ENCODE results near the gene NRF1.
A peak's percentile ranks its signal among the peaks of the same experiment; 100 is the strongest.
"Not testable (repeated sequence)": the region's sequence is repeated elsewhere in the genome, so short reads cannot be mapped to it uniquely, and the experiment has no call there.

Gene NRF1

GRCh38 chr7:129786825-129787563, 175.5 kb downstream of the NRF1 start:
- H3K27ac Mint-ChIP-seq: no peak overlapping the region
- peaks cover 5% of the 10 kb centered on the region for H3K36me3 Mint-ChIP-seq (ENCODE audit: insufficient read depth)
- ATAC-seq (replicated peaks) (no peak), DNase-seq (no peak)
- no peaks in the 10 kb centered on the region for H3K9me3 Mint-ChIP-seq
- peaks cover 79 to 90% of the 10 kb centered on the region in 2 donors for H3K27me3 Mint-ChIP-seq
- H3K4me3 Mint-ChIP-seq: peak overlapping the region in 1 of 2 donors; percentile 62
- H3K4me1 Mint-ChIP-seq (ENCODE audit: low read depth in 2 of 2): peaks cover 22 to 29% of the 10 kb centered on the region in 2 donors

GRCh38 chr7:129789000-129789399, 177.5 kb downstream of the NRF1 start:
- no peak overlapping the region for H3K4me3 Mint-ChIP-seq
- no peaks in the 10 kb centered on the region for H3K9me3 Mint-ChIP-seq
- DNase-seq (no peak), ATAC-seq (replicated peaks) (no peak)
- H3K27ac Mint-ChIP-seq: no peak overlapping the region
- peaks cover 63 to 76% of the 10 kb centered on the region in 2 donors for H3K27me3 Mint-ChIP-seq
- peaks cover 10 to 16% of the 10 kb centered on the region in 2 donors for H3K4me1 Mint-ChIP-seq (ENCODE audit: low read depth in 2 of 2)
- peaks cover under 1% of the 10 kb centered on the region for H3K36me3 Mint-ChIP-seq (ENCODE audit: insufficient read depth)

- Mint-ChIP-seq H3K27me3 (peaks cover 63 to 79% of the 10 kb centered on the region in 2 donors), H3K4me1 (ENCODE audit: low read depth in 2 of 2) (peaks cover 10 to 15% of the 10 kb centered on the region in 2 donors), H3K4me3 (no peak overlapping the region)
Observed at GRCh38 chr7:129789652-129790051, 178.1 kb downstream of the NRF1 start.

GRCh38 chr7:129790136-129790535, 178.6 kb downstream of the NRF1 start:
- Mint-ChIP-seq H3K27ac (no peak overlapping the region), H3K4me3 (no peak overlapping the region), H3K36me3 (ENCODE audit: insufficient read depth) (peaks cover 4% of the 10 kb centered on the region), H3K9me3 (no peaks in the 10 kb centered on the region), H3K4me1 (ENCODE audit: low read depth in 2 of 2) (peaks cover 10% of the 10 kb centered on the region in 2 donors), H3K27me3 (peaks cover 58 to 75% of the 10 kb centered on the region in 2 donors)
- ATAC-seq (replicated peaks) (no peak), DNase-seq (no peak)

More at GRCh38 chr7:129789652-129790051, 178.1 kb downstream of the NRF1 start:
- H3K36me3 Mint-ChIP-seq (ENCODE audit: insufficient read depth): peaks cover 4% of the 10 kb centered on the region
- no peaks in the 10 kb centered on the region for H3K9me3 Mint-ChIP-seq
- no peak for DNase-seq
- no peak for ATAC-seq (replicated peaks)
- H3K27ac Mint-ChIP-seq: no peak overlapping the region

GRCh38 chr7:129792721-129793120, 181.2 kb downstream of the NRF1 start:
- DNase-seq: no peak
- no peak for ATAC-seq (replicated peaks)
- Mint-ChIP-seq H3K27me3 (peaks cover 32 to 51% of the 10 kb centered on the region in 2 donors), H3K4me1 (ENCODE audit: low read depth in 2 of 2) (no peaks in the 10 kb centered on the region), H3K4me3 (no peak overlapping the region), H3K27ac (no peak overlapping the region), H3K9me3 (no peaks in the 10 kb centered on the region), H3K36me3 (ENCODE audit: insufficient read depth) (peaks cover 4% of the 10 kb centered on the region)

- no peaks in the 10 kb centered on the region for H3K9me3 Mint-ChIP-seq
Observed at GRCh38 chr7:129793506-129794310, 182.2 kb downstream of the NRF1 start.

GRCh38 chr7:129794461-129794860, 182.9 kb downstream of the NRF1 start:
- H3K27ac Mint-ChIP-seq; H3K9me3 Mint-ChIP-seq; DNase-seq; H3K4me1 Mint-ChIP-seq (ENCODE audit: low read depth in 2 of 2); H3K36me3 Mint-ChIP-seq (ENCODE audit: insufficient read depth); ATAC-seq (replicated peaks); H3K4me3 Mint-ChIP-seq: not testable (repeated sequence)
- H3K27me3 Mint-ChIP-seq: peaks cover 21 to 49% of the 10 kb centered on the region in 2 donors

More at GRCh38 chr7:129793506-129794310, 182.2 kb downstream of the NRF1 start:
- Mint-ChIP-seq H3K27ac (no peak overlapping the region), H3K4me3 (no peak overlapping the region), H3K36me3 (ENCODE audit: insufficient read depth) (peaks cover 4% of the 10 kb centered on the region), H3K4me1 (ENCODE audit: low read depth in 2 of 2) (no peaks in the 10 kb centered on the region), H3K27me3 (peaks cover 29 to 51% of the 10 kb centered on the region in 2 donors)
- ATAC-seq (replicated peaks): no peak
- no peak for DNase-seq

GRCh38 chr7:129796186-129796775, 184.8 kb downstream of the NRF1 start:
- Mint-ChIP-seq H3K4me3 (no peak overlapping the region), H3K36me3 (ENCODE audit: insufficient read depth) (peaks cover 4% of the 10 kb centered on the region), H3K9me3 (no peaks in the 10 kb centered on the region), H3K4me1 (ENCODE audit: low read depth in 2 of 2) (no peaks in the 10 kb centered on the region), H3K27ac (no peak overlapping the region), H3K27me3 (peaks cover 8 to 41% of the 10 kb centered on the region in 2 donors)
- ATAC-seq (replicated peaks) (no peak), DNase-seq (no peak)

GRCh38 chr7:129797214-129797789, 185.8 kb downstream of the NRF1 start:
- H3K27ac Mint-ChIP-seq: no peak overlapping the region
- H3K36me3 Mint-ChIP-seq (ENCODE audit: insufficient read depth): peaks cover 4% of the 10 kb centered on the region
- no peak overlapping the region for H3K4me3 Mint-ChIP-seq
- H3K9me3 Mint-ChIP-seq: no peaks in the 10 kb centered on the region
- no peak for DNase-seq
- H3K27me3 Mint-ChIP-seq: peaks cover 0 to 36% of the 10 kb centered on the region in 2 donors
- no peaks in the 10 kb centered on the region for H3K4me1 Mint-ChIP-seq (ENCODE audit: low read depth in 2 of 2)
- no peak for ATAC-seq (replicated peaks)

- Mint-ChIP-seq H3K27me3 (peaks cover 8 to 45% of the 10 kb centered on the region in 2 donors), H3K36me3 (ENCODE audit: insufficient read depth) (peaks cover 4% of the 10 kb centered on the region), H3K9me3 (no peaks in the 10 kb centered on the region), H3K27ac (no peak overlapping the region), H3K4me1 (ENCODE audit: low read depth in 2 of 2) (no peaks in the 10 kb centered on the region), H3K4me3 (no peak overlapping the region)
- ATAC-seq (replicated peaks) (no peak), DNase-seq (no peak)
Observed at GRCh38 chr7:129798616-129799349, 187.3 kb downstream of the NRF1 start.

GRCh38 chr7:129799350-129799955, 187.9 kb downstream of the NRF1 start:
- Mint-ChIP-seq H3K4me3 (no peak overlapping the region), H3K9me3 (no peaks in the 10 kb centered on the region), H3K4me1 (ENCODE audit: low read depth in 2 of 2) (no peaks in the 10 kb centered on the region), H3K27me3 (peaks cover 8 to 41% of the 10 kb centered on the region in 2 donors), H3K27ac (no peak overlapping the region), H3K36me3 (ENCODE audit: insufficient read depth) (peaks cover under 1% of the 10 kb centered on the region)
- DNase-seq (no peak), ATAC-seq (replicated peaks) (no peak)

- H3K9me3 Mint-ChIP-seq: no peaks in the 10 kb centered on the region
- H3K27me3 Mint-ChIP-seq: peaks cover 8 to 40% of the 10 kb centered on the region in 2 donors
- peaks cover 4% of the 10 kb centered on the region for H3K36me3 Mint-ChIP-seq (ENCODE audit: insufficient read depth)
- ATAC-seq (replicated peaks): no peak
- DNase-seq: no peak
- H3K4me1 Mint-ChIP-seq (ENCODE audit: low read depth in 2 of 2): no peaks in the 10 kb centered on the region
- H3K27ac Mint-ChIP-seq: no peak overlapping the region
- H3K4me3 Mint-ChIP-seq: no peak overlapping the region
Observed at GRCh38 chr7:129800901-129801300, 189.4 kb downstream of the NRF1 start.
